KOPT-K1 (cell line): ENCODE measurements around the gene SYNE4.
"Not testable (repeated sequence)": the region's sequence is repeated elsewhere in the genome, so short reads cannot be mapped to it uniquely, and the experiment has no call there.

ENCODE experiments used
- H3K27ac ChIP-seq: fragments of 200-600 bp; sonication (generic); 2 replicates; pipeline ENCODE4 v1.5.1; 2016; ENCODE audit warnings: antibody characterized with exemption, mild to moderate bottlenecking, low read depth, low read length; ENCODE audit not compliant: poor library complexity, severe bottlenecking
- H3K36me3 ChIP-seq: fragments of 200-600 bp; sonication (generic); 2 replicates; pipeline ENCODE4 v1.5.1; 2017; ENCODE audit warnings: antibody characterized with exemption, mild to moderate bottlenecking, low read length, moderate library complexity; ENCODE audit not compliant: insufficient read depth
- H3K9me3 ChIP-seq: fragments of 200-600 bp; sonication (generic); 2 replicates; pipeline ENCODE4 v1.5.1; 2017; ENCODE audit warnings: antibody characterized with exemption, low read length, mild to moderate bottlenecking; ENCODE audit not compliant: insufficient read depth, poor library complexity, severe bottlenecking

The SYNE4 gene

GRCh38 chr19:36008336-36008978, at the start of gene SYNE4:
SYNE4 (minus strand) TSS chr19:36008813; CDS start chr19:36008681, 132 bp downstream.
- no peak within 1 kb of the TSS for H3K27ac ChIP-seq
- peaks cover 2% of the 10 kb centered on the region for H3K36me3 ChIP-seq
- no peaks in the 10 kb centered on the region for H3K9me3 ChIP-seq

DNA sequence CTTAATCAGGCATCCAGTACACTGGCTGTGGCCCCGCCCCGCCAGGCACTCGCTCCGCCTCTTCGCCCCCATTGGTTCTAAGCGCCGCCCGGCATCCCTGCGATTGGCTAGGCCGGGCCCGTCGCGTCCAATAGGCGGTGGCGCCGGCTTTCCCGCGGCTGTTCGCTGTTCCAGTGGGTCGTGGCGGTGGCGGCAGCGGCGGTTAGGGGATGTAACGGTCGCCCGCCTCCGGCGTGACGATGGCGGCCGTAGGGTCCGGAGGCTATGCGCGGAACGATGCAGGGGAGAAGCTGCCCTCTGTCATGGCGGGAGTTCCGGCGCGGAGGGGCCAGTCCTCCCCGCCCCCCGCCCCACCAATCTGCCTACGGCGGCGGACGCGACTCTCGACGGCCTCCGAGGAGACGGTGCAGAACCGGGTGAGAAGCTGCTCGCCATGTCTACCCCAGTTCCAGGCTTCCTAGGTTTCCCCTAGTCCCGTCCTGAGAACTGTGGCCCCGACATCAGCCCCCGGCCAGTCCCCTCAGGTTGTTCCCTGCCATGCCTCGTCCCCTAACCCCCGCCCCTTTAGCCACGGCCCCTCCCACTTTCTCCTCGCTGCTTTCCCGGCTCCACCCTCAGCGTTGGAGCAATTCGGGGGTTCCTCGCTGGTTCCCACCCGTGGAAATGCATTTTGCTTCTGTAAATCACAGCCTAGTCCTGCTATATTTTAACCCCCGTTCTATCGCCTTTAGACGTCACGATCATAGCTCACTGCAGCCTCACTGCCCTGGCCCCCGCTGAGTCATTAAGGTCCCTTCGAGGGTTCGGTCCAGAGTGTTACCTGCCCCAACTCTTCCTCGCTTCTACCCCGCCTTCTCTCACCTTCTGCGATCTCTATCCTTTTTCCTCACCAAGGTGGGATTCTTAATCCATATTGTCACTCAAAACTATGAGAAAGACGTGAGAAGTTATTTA, 46.4 kb upstream of the SYNE4 start, which contains the start of gene WDR62:
Gene WDR62 (plus strand): TSS at position 165 of the 954 bp plus-strand sequence. CDS start 75 bp downstream, at position 240.
- peak within 1 kb of the TSS; percentile 96 for H3K27ac ChIP-seq
- H3K36me3 ChIP-seq = peaks cover 44% of the 10 kb centered on the region
- no peaks in the 10 kb centered on the region for H3K9me3 ChIP-seq

DNA sequence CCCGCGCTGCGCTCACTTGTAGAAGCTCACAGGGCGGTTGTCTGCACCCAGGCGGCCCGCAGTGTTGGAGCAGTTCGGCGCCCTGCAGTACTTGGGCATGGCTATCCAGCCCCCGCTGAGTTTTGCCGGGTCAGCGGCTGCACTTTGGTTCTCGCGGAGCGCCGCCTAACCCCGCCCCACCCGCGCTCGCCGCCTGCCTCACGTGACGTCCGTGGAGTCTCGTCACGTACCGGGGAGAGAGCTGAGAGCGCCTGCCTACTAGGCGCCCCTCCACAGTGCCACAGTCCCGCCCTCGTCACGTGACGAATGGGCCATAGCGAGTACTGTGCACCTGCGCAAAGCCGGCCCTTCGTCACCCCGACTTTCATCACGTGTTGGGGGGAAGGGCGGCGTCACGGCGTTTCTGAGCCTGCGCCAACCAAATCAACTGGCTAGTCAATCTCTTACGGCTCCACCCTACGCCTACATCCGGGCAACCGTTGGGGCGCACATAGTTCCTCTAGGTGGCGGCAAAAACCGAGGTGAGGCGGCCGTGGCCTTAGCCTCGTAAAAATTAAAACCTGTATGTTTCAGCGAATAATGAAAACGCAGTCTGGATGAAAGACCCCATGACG, 45.6 kb upstream of the SYNE4 start, which contains the start of gene THAP8:
Gene THAP8 (minus strand): TSS at position 167 of the 614 bp plus-strand sequence. CDS start 68 bp downstream, at position 99.
- Histone ChIP-seq H3K9me3 (no peaks in the 10 kb centered on the region), H3K36me3 (peaks cover 36% of the 10 kb centered on the region), H3K27ac (peak within 1 kb of the TSS; percentile 96)

DNA sequence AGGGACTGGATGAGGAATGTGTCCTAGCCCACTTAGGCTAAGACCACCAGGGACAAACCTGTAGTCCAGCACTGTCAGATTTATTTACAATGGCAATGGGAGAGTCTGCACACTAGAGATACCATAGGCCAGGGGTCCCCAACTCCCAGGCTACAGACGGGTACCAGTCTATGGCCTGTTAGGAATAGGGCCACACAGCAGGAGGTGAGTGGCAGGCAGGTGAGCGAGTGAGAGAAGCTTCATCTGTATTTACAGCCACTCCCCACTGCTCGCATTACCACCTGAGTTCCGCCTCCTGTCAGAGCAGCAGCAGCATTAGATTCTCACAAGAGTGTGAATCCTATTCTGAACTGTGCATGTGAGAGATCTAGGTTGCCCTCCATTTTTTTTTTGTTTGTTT, 43.0 kb upstream of the SYNE4 start:
- H3K9me3 ChIP-seq = no peaks in the 10 kb centered on the region
- no peak overlapping the region for H3K27ac ChIP-seq
- peaks cover 10% of the 10 kb centered on the region for H3K36me3 ChIP-seq

- Histone ChIP-seq H3K36me3 (peaks cover 6% of the 10 kb centered on the region), H3K9me3 (no peaks in the 10 kb centered on the region), H3K27ac (no peak overlapping the region)
Measured at GRCh38 chr19:36051236-36051635, 42.6 kb upstream of the SYNE4 start.

- Histone ChIP-seq H3K27ac (no peak overlapping the region), H3K9me3 (no peaks in the 10 kb centered on the region), H3K36me3 (peaks cover 6% of the 10 kb centered on the region)
Measured at GRCh38 chr19:36049080-36049698, 40.6 kb upstream of the SYNE4 start.

- Histone ChIP-seq H3K36me3 (peaks cover 6% of the 10 kb centered on the region), H3K9me3 (no peaks in the 10 kb centered on the region), H3K27ac (no peak overlapping the region)
Measured at GRCh38 chr19:36047835-36048234, 39.2 kb upstream of the SYNE4 start.

DNA sequence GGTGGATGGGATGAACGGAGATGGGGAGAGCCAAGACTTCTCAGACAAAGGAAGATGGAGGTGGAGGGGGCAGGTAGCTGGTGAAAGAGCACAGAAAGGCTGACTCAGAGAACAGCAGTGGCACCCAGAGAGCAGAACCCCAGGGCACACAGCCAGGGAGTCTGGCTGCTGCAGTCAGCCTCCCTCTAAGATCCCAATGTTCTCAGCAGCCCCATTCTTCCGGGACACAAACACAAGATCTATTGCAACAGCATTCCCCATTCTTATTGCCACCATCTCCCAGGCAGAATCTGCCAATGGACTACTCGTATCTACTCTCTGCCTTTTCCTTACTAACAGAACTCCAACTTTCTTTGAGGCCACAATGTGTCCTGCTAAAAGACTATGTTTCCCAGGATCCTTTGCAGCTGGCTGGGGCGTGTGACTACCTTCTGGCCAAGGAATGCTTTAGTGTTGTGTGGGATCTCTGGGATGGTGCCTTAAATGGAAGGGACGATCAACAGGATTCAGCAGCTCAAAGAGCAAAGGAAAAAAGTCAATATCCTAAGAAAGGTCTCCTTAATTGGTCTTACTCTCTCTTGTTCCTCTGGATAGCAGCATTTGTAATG, 37.9 kb upstream of the SYNE4 start:
- Histone ChIP-seq H3K9me3 (no peaks in the 10 kb centered on the region), H3K27ac (no peak overlapping the region), H3K36me3 (peaks cover 6% of the 10 kb centered on the region)

DNA sequence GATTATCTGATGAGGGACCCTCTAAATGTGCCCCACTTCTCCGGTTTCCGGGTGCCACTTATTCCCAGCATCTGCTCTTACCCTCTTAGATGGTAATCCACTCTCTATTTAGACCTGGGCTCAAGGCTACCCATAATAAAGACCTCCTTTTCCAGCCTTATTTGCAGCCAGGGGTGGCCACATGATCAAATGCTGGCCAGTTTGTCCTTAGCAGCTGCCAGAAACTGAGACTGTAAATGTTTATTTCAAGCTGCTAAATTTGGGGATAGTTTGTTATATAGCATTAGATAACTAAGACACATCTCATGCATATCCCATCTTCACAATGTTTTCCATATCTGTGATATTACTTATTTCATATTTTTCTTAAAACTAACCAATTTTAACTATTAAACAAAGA, 35.3 kb upstream of the SYNE4 start:
- Histone ChIP-seq H3K36me3 (no peaks in the 10 kb centered on the region), H3K9me3 (no peaks in the 10 kb centered on the region), H3K27ac (no peak overlapping the region)

DNA sequence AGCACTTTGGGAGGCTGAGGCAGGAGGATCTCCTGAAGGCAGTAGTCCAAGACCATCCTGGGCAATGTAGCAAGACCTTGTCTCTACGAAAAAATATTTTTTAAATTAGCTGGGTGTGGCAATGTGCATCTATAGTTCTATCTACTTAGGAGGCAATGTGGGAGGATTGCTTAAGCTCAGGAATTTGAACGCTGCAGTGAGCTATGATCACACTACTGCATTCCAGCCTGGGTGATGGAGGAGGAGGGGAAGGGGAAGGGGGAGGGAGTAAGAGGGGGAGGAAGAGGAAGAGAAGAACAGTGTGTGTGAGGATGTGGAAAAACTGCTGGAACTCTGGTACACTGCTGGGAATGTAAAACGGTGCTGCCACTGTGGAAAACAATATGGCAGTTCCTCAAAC, 33.2 kb upstream of the SYNE4 start:
- H3K9me3 ChIP-seq = no peaks in the 10 kb centered on the region
- peaks cover 5% of the 10 kb centered on the region; the same call in 1 of the 2 replicates for H3K36me3 ChIP-seq
- no peak overlapping the region for H3K27ac ChIP-seq

DNA sequence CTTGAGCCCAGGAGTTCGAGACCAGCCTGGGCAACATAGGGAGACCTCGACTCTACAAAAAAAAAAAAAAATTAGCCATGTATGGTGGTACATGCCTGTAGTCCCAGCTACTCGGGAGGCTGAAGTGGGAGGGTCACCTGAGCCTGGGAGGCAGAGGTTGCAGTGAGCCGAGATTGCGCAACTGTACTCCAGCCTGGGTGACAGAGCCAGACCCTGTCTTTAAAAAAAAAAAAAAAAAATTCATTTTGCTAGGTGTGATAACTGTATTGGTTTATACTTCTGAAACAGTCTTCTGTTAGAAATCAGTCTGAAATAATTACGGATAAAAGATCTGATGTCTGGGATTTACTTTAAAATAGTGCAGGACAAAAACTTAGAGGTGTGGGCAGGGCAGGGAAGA, 32.5 kb upstream of the SYNE4 start:
- not testable (repeated sequence) for H3K36me3 ChIP-seq, H3K27ac ChIP-seq, H3K9me3 ChIP-seq

GRCh38 chr19:36040495-36040894, 31.9 kb upstream of the SYNE4 start:
- H3K9me3 ChIP-seq = no peaks in the 10 kb centered on the region
- H3K36me3 ChIP-seq = peaks cover 5% of the 10 kb centered on the region; the same call in 1 of the 2 replicates
- H3K27ac ChIP-seq = no peak overlapping the region

- H3K27ac ChIP-seq = peak within 1 kb of the TSS; percentile 12
- H3K36me3 ChIP-seq = peaks cover 13% of the 10 kb centered on the region
- no peaks in the 10 kb centered on the region for H3K9me3 ChIP-seq
Measured at GRCh38 chr19:36032251-36033104, 23.9 kb upstream of the SYNE4 start, which contains the start of gene CLIP3. CLIP3 (minus strand) TSS chr19:36032873; CDS start chr19:36032357, 516 bp downstream.
